Measurements from ENCODE around the gene CHST8. TPM values are rescaled to one million over a fixed set of nuclear protein-coding genes. Genes with fewer than 3 reads are reported as not detected.

Gene CHST8
- total RNA-seq, 1 donor from 2014 or later, result 3.0 TPM

DNA sequence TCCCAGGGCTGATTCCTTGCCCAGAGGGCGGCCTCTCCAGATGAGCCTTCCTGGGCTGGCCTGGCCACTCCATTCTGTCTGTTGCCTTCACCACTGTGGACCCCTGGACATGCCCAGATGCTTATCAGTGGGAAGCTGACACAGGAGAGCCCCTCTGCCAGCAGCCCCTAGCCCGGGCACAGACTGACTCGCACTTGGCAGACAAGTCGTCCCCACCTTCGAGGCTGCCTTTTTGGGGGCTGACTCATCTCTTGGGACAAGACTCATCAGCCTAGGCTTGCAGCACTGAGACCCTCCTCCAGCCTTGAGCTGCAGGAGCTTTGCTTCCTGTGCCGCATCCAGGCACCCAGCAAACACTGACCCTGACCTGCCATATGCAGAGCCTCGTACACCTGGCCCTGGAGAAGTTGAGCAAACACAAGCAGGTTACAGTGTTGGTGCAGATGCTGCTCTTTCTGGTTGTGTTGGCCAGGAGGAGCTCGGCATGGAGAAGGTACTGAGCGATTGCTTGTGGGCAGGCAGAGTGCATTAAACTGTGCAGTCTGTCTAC lies 8.1 kb downstream of the CHST8 start:
- Mint-ChIP-seq H3K9me3 (ENCODE audit: low read depth) (no peaks in the 10 kb centered on the region), H3K4me1 (ENCODE audit: low read depth) (no peaks in the 10 kb centered on the region), H3K27ac (no peak overlapping the region), H3K27me3 (peaks cover 41% of the 10 kb centered on the region), H3K4me3 (ENCODE audit: low read depth) (no peak overlapping the region), H3K36me3 (ENCODE audit: insufficient read depth) (no peaks in the 10 kb centered on the region)
- TF ChIP-seq, protein P1, sequence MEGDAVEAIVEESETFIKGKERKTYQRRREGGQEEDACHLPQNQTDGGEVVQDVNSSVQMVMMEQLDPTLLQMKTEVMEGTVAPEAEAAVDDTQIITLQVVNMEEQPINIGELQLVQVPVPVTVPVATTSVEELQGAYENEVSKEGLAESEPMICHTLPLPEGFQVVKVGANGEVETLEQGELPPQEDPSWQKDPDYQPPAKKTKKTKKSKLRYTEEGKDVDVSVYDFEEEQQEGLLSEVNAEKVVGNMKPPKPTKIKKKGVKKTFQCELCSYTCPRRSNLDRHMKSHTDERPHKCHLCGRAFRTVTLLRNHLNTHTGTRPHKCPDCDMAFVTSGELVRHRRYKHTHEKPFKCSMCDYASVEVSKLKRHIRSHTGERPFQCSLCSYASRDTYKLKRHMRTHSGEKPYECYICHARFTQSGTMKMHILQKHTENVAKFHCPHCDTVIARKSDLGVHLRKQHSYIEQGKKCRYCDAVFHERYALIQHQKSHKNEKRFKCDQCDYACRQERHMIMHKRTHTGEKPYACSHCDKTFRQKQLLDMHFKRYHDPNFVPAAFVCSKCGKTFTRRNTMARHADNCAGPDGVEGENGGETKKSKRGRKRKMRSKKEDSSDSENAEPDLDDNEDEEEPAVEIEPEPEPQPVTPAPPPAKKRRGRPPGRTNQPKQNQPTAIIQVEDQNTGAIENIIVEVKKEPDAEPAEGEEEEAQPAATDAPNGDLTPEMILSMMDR (IDR thresholded peaks at IDR 0.05; ENCODE audit: unreplicated experiment), result no peak
- no peak for DNase-seq (ENCODE audit: low spot score, unreplicated experiment)

GRCh38 chr19:33630880-33631608 lies 9.3 kb downstream of the CHST8 start:
- Mint-ChIP-seq H3K9me3 (ENCODE audit: low read depth) (no peaks in the 10 kb centered on the region), H3K4me3 (ENCODE audit: low read depth) (no peak overlapping the region), H3K4me1 (ENCODE audit: low read depth) (no peaks in the 10 kb centered on the region), H3K27me3 (peaks cover 33% of the 10 kb centered on the region), H3K27ac (no peak overlapping the region), H3K36me3 (ENCODE audit: insufficient read depth) (no peaks in the 10 kb centered on the region)
- TF ChIP-seq, protein P1 (IDR thresholded peaks at IDR 0.05; ENCODE audit: unreplicated experiment), result no peak
- no peak for DNase-seq (ENCODE audit: low spot score, unreplicated experiment)

- no peak overlapping the region for H3K4me3 Mint-ChIP-seq (ENCODE audit: low read depth)
- no peak for DNase-seq (ENCODE audit: low spot score, unreplicated experiment)
- peaks cover 32% of the 10 kb centered on the region for H3K27me3 Mint-ChIP-seq
These were observed 9.8 kb downstream of the CHST8 start for GRCh38 chr19:33631609-33631973.

DNA sequence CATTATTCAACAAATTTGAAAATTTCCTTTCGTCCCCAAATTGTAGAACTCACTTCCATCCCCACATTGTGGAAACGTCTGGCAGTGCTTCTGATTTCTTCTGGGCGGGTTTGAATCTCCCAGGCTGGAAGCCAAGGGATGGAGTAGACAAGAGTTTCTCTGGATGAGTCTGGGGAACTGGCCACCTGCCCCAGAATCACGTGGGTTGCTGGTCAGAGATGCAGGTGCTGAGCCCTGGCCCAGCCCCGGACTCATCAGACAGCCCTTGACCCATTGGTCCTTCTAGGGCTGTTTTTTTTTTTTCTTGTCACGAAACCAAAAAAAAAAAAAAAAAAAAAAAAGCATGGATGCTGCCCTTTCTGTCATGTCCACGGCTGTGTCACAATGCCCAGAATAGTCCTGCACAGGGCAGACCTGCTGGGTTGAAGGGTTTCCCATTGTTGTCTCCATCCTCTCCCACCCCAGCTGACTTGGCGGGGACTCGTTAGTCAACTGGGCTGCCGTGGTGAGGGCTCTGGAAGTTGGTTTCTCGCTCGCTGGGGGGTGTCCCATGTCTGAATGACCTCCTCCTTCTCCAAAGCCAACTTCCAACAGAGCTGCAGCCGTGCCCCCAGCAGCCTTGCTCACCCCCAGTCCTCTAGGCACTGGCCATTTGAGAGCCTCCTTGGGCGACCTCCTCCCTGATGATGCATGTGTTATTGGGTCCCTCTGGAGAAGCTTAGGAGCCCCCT lies 12.8 kb downstream of the CHST8 start:
- peaks cover 26% of the 10 kb centered on the region for H3K27me3 Mint-ChIP-seq
- no peaks in the 10 kb centered on the region for H3K9me3 Mint-ChIP-seq (ENCODE audit: low read depth)
- TF ChIP-seq, protein P1 (IDR thresholded peaks at IDR 0.05; ENCODE audit: unreplicated experiment), result no peak
- H3K27ac Mint-ChIP-seq, result no peak overlapping the region
- H3K4me3 Mint-ChIP-seq (ENCODE audit: low read depth), result no peak overlapping the region
- no peak for DNase-seq (ENCODE audit: low spot score, unreplicated experiment)
- no peaks in the 10 kb centered on the region for H3K4me1 Mint-ChIP-seq (ENCODE audit: low read depth)
- no peaks in the 10 kb centered on the region for H3K36me3 Mint-ChIP-seq (ENCODE audit: insufficient read depth)

More at GRCh38 chr19:33631609-33631973, 9.8 kb downstream of the CHST8 start:
- Mint-ChIP-seq H3K27ac (no peak overlapping the region), H3K4me1 (ENCODE audit: low read depth) (no peaks in the 10 kb centered on the region), H3K9me3 (ENCODE audit: low read depth) (no peaks in the 10 kb centered on the region), H3K36me3 (ENCODE audit: insufficient read depth) (no peaks in the 10 kb centered on the region)
- TF ChIP-seq, protein P1 (IDR thresholded peaks at IDR 0.05; ENCODE audit: unreplicated experiment), result no peak

DNA sequence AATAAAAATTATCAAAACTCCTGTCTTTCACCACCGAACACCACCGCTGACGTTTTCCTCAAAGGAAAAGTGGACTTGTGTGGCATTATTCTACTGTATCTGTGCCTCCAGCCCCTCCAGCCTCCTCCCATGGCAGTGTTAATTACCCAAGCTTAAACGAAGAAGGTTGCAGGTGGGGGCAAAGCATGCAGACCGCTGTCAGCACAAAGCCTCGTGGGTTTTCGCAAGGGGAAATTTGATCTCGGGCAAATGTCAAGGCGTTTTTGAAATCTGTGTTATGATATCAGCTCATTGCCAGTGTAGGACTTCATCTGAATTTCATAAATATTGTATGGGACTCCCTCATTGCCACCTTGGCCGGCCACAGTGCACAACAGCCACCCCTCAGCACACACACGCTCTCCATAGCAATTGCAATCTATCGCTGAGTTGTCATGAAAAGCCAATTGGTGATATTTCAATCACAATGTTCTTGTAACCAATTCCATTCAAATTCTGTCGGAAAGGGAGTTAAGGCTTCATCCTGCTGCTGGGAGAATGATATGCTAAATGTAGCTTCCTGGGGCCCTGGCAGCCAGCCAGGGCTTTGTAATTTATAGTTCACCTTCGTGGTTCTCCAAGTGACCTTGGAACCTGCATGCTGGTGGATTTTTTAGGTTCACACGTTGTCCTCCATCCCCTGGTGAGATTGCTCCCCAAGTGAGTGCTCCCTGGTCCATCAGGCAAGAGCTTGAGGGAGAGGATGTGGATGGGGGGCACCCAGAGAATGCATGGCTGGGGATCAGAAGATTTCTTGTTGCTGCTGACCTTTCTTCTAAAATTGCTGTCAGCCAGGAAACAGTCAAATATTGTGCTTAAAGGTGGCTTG lies 16.6 kb downstream of the CHST8 start:
- H3K4me1 Mint-ChIP-seq (ENCODE audit: low read depth), result no peaks in the 10 kb centered on the region
- DNase-seq (ENCODE audit: low spot score, unreplicated experiment), result no peak

More for the DNA sequence above, 16.6 kb downstream of the CHST8 start:
- peaks cover 22% of the 10 kb centered on the region for H3K27me3 Mint-ChIP-seq
- TF ChIP-seq, protein P1 (IDR thresholded peaks at IDR 0.05; ENCODE audit: unreplicated experiment), result no peak
- H3K4me3 Mint-ChIP-seq (ENCODE audit: low read depth), result no peak overlapping the region
- H3K9me3 Mint-ChIP-seq (ENCODE audit: low read depth), result no peaks in the 10 kb centered on the region
- H3K36me3 Mint-ChIP-seq (ENCODE audit: insufficient read depth), result no peaks in the 10 kb centered on the region
- H3K27ac Mint-ChIP-seq, result no peak overlapping the region
